SK-N-SH (cell line): ENCODE data around the gene ARPC2.

Experiments used
- CTCF ChIP-seq: fragments of 200-600 bp; sonication (generic); IDR thresholded peaks from 2 replicates; pipeline ENCODE4 v1.6.1; 2017; ENCODE audit warnings: antibody characterized with exemption, mild to moderate bottlenecking, moderate library complexity
- MAX ChIP-seq: IDR thresholded peaks from 2 replicates; pipeline ENCODE4 v1.4.0; 2012; ENCODE audit warnings: low read depth
- NRF1 ChIP-seq: IDR thresholded peaks from 2 replicates; pipeline ENCODE4 v1.6.1; 2012; ENCODE audit warnings: low read depth, mild to moderate bottlenecking, low read length
- PBX3 ChIP-seq: IDR thresholded peaks from 2 replicates; pipeline ENCODE4; 2012
- RFX5 ChIP-seq: IDR thresholded peaks from 2 replicates; pipeline ENCODE4 v1.6.1; 2012; ENCODE audit warnings: mild to moderate bottlenecking, improper control_type of control experiment, low read length
- SIN3A ChIP-seq: IDR thresholded peaks from 2 replicates; pipeline ENCODE4 v1.6.1; 2012; ENCODE audit warnings: low read depth, mild to moderate bottlenecking, low read length, moderate library complexity, borderline replicate concordance
- USF1 ChIP-seq: IDR thresholded peaks from 2 replicates; pipeline ENCODE4 v1.4.0; 2012; ENCODE audit warnings: low read depth, borderline replicate concordance
- YY1 ChIP-seq: IDR thresholded peaks from 2 replicates; pipeline ENCODE4 v1.4.0; 2012; ENCODE audit warnings: low read depth, mild to moderate bottlenecking
- ZBTB33 ChIP-seq: IDR thresholded peaks from 2 replicates; pipeline ENCODE4 v1.4.0; 2012; ENCODE audit warnings: low read depth, borderline replicate concordance

- TF ChIP-seq CTCF, result no peak
- TF ChIP-seq ZBTB33, result no peak
- TF ChIP-seq NRF1, result no peak
- no peak for TF ChIP-seq YY1
- TF ChIP-seq RFX5, result no peak
- TF ChIP-seq USF1, result no peak
- TF ChIP-seq MAX, result no peak
- TF ChIP-seq PBX3, result no peak
- no peak for TF ChIP-seq SIN3A
Observed at GRCh38 chr2:218261423-218262236, 44.6 kb downstream of the ARPC2 start.
